ENCODE measurements around the gene FARSA. TPM values are rescaled to one million over a fixed set of nuclear protein-coding genes. Genes with fewer than 3 reads are reported as not detected.

The FARSA gene
- total and polyA plus RNA-seq, 2 donors (not counting 3 experiments of a cell fraction or from before 2014, with no cell fraction given) = 51.8 to 77.4 TPM

- ChIA-PET CTCF (interaction anchor here (0.7 kb wide), 1 partner anchor 46 kb away, joined by 3 read pairs; no protein-coding TSS in a partner anchor), POLR2A (no interaction called here)
- H3K79me2 ChIP-seq (ENCODE audit: control insufficient read depth, insufficient read depth, low read length) = no peaks in the 10 kb centered on the region
- no peak overlapping the region for H3K4me3 ChIP-seq (replicated peaks in 1 of 3; ENCODE audit: insufficient read depth in 1 of 3, low read depth in 1 of 3, low read length in 3 of 3)
- no peaks in the 10 kb centered on the region for H3K27me3 ChIP-seq (ENCODE audit: control insufficient read depth in 2 of 2, insufficient read depth in 2 of 2, low read length in 2 of 2)
- BruUV-seq (replicated peaks) = no TSS peak
- H3K9me3 ChIP-seq (replicated peaks; ENCODE audit: control insufficient read depth, insufficient read depth, low read length) = no peaks in the 10 kb centered on the region
- FAIRE-seq (no peak), DNase-seq (ENCODE audit: low read depth, low spot score) (no peak)
- H4K20me1 ChIP-seq (replicated peaks; ENCODE audit: control insufficient read depth, extremely low read depth, insufficient read depth, low read length) = no peaks in the 10 kb centered on the region
- H3K27ac ChIP-seq (ENCODE audit: insufficient read depth, low read depth, low read length) = no peak overlapping the region
- dilution Hi-C loops (cut with MboI; ENCODE audit: extremely low pct_ligation_motif_present, low sequenced_read_pairs) = no loop called here
- H3K36me3 ChIP-seq (ENCODE audit: control insufficient read depth in 2 of 2, extremely low read depth in 1 of 2, insufficient read depth in 2 of 2, low read length in 2 of 2) = peaks cover 0 to 5% of the 10 kb centered on the region in 2 experiments
- no peak for TF ChIP-seq JUN (IDR thresholded peaks at IDR 0.05; ENCODE audit: borderline replicate concordance, insufficient read depth, insufficient read length, low read depth)
- TF ChIP-seq CTCF (IDR thresholded peaks at IDR 0.05; ENCODE audit: extremely low read depth in 1 of 2, insufficient read depth in 1 of 2, low read depth in 1 of 2, low read length in 2 of 2) = no peak
- no peak for TF ChIP-seq POLR2A (IDR thresholded peaks at IDR 0.05; ENCODE audit: low read depth, low read length)
- no peak for TF ChIP-seq MYC (IDR thresholded peaks at IDR 0.05; ENCODE audit: low read depth, low read length)
- TF ChIP-seq POLR2AphosphoS5 (IDR thresholded peaks at IDR 0.05; ENCODE audit: insufficient read depth, low read depth, low read length) = no peak
- no peak for TF ChIP-seq EZH2 (IDR thresholded peaks at IDR 0.05; ENCODE audit: borderline replicate concordance, low read depth, low read length, severe bottlenecking)
- no peak overlapping the region for H3K9ac ChIP-seq (replicated peaks; ENCODE audit: extremely low read depth, insufficient read depth, low read length)
- no peak overlapping the region for H2AFZ ChIP-seq (ENCODE audit: low read depth, low read length)
- no peak overlapping the region for H3K4me2 ChIP-seq (ENCODE audit: insufficient read depth, low read length)
- peaks cover 10% of the 10 kb centered on the region for H3K4me1 ChIP-seq (ENCODE audit: control insufficient read depth, extremely low read depth, insufficient read depth, low read length)
- no peaks in the 10 kb centered on the region for H3K9me1 ChIP-seq (replicated peaks; ENCODE audit: control insufficient read depth, extremely low read depth, insufficient read depth, low read length)
- intact Hi-C loops (cut with micrococcal nuclease) = no loop called here
Measured at GRCh38 chr19:12893582-12893981, 39.9 kb downstream of the FARSA start.

Data from endothelial cell of umbilical vein (primary cell).